Skeletal muscle satellite cell (primary cell): Measurements from ENCODE around the gene UBA52.
"Not testable (repeated sequence)": the region's sequence is repeated elsewhere in the genome, so short reads cannot be mapped to it uniquely, and the experiment has no call there.

Source experiments
- H3K27me3 ChIP-seq: 2 replicates; pipeline ENCODE4 v1.7.0; 2013; ENCODE audit warnings: low read length; ENCODE audit not compliant: control insufficient read depth, insufficient read depth
- H3K36me3 ChIP-seq: 2 replicates; pipeline ENCODE4 v1.7.0; 2013; ENCODE audit warnings: mild to moderate bottlenecking, control low read depth, low read length; ENCODE audit not compliant: insufficient read depth
- H3K4me1 ChIP-seq: 2 replicates; pipeline ENCODE4 v1.7.0; 2013; ENCODE audit warnings: low read length; ENCODE audit not compliant: control insufficient read depth, insufficient read depth
- H3K4me2 ChIP-seq: 2 replicates; pipeline ENCODE4 v1.7.0; 2013; ENCODE audit warnings: mild to moderate bottlenecking, low read length
- H3K4me3 ChIP-seq: 2 replicates; pipeline ENCODE4 v1.7.0; 2013; ENCODE audit warnings: low read length
- H3K9ac ChIP-seq: 2 replicates; pipeline ENCODE4 v1.7.0; 2013; ENCODE audit warnings: mild to moderate bottlenecking, low read depth, low read length, moderate library complexity
- H3K9me3 ChIP-seq: replicated peaks from 2 replicates; pipeline ENCODE4 v1.7.0; 2013; ENCODE audit warnings: mild to moderate bottlenecking, control low read depth, low read length

Gene UBA52

GRCh38 chr19:18588611-18589379, 17.1 kb downstream of the UBA52 start, which contains the start of gene REX1BD:
Gene REX1BD, plus strand, starts transcription at chr19:18588798. Its CDS starts 4 bp downstream, at chr19:18588802.
- peak within 1 kb of the TSS; percentile 100 for H3K4me2 ChIP-seq
- H3K4me1 ChIP-seq = peaks cover 18% of the 10 kb centered on the region
- H3K4me3 ChIP-seq = peak within 1 kb of the TSS; percentile 99
- no peaks in the 10 kb centered on the region for H3K36me3 ChIP-seq
- H3K9me3 ChIP-seq = no peaks in the 10 kb centered on the region
- H3K27me3 ChIP-seq = no peaks in the 10 kb centered on the region
- peak within 1 kb of the TSS; percentile 89 for H3K9ac ChIP-seq

- Histone ChIP-seq H3K4me2 (peak overlapping the region; percentile 100), H3K9ac (peak overlapping the region; percentile 89), H3K36me3 (no peaks in the 10 kb centered on the region), H3K4me1 (peaks cover 21% of the 10 kb centered on the region), H3K4me3 (peak overlapping the region; percentile 99), H3K27me3 (no peaks in the 10 kb centered on the region), H3K9me3 (no peaks in the 10 kb centered on the region)
Measured at GRCh38 chr19:18589380-18590272, 18.0 kb downstream of the UBA52 start.

GRCh38 chr19:18590273-18591272, 18.9 kb downstream of the UBA52 start:
- H3K9me3 ChIP-seq = no peaks in the 10 kb centered on the region
- peak overlapping the region; percentile 100 for H3K4me2 ChIP-seq
- H3K4me3 ChIP-seq = peak overlapping the region; percentile 99
- no peaks in the 10 kb centered on the region for H3K36me3 ChIP-seq
- H3K27me3 ChIP-seq = no peaks in the 10 kb centered on the region
- H3K4me1 ChIP-seq = peaks cover 24% of the 10 kb centered on the region
- H3K9ac ChIP-seq = peak overlapping the region; percentile 89

- Histone ChIP-seq H3K4me2 (no peak overlapping the region), H3K27me3 (no peaks in the 10 kb centered on the region), H3K4me1 (peaks cover 24% of the 10 kb centered on the region), H3K36me3 (no peaks in the 10 kb centered on the region), H3K9ac (no peak overlapping the region), H3K9me3 (no peaks in the 10 kb centered on the region), H3K4me3 (no peak overlapping the region)
Measured at GRCh38 chr19:18591735-18592385, 20.2 kb downstream of the UBA52 start.

- H3K27me3 ChIP-seq, H3K9ac ChIP-seq, H3K9me3 ChIP-seq, H3K4me3 ChIP-seq, H3K4me2 ChIP-seq, H3K36me3 ChIP-seq: not testable (repeated sequence)
- H3K4me1 ChIP-seq = peaks cover 23% of the 10 kb centered on the region
Measured at GRCh38 chr19:18592732-18593131, 21.1 kb downstream of the UBA52 start.

GRCh38 chr19:18593367-18594095, 21.9 kb downstream of the UBA52 start:
- H3K9ac ChIP-seq = no peak overlapping the region
- no peak overlapping the region for H3K4me3 ChIP-seq
- no peak overlapping the region for H3K4me2 ChIP-seq
- no peaks in the 10 kb centered on the region for H3K27me3 ChIP-seq
- no peaks in the 10 kb centered on the region for H3K9me3 ChIP-seq
- H3K36me3 ChIP-seq = no peaks in the 10 kb centered on the region
- peaks cover 15% of the 10 kb centered on the region for H3K4me1 ChIP-seq

GRCh38 chr19:18594096-18594823, 22.6 kb downstream of the UBA52 start:
- peak overlapping the region; percentile 10 for H3K9ac ChIP-seq

GRCh38 chr19:18594824-18595373, 23.2 kb downstream of the UBA52 start:
- Histone ChIP-seq H3K4me3 (peak overlapping the region; percentile 60), H3K36me3 (no peaks in the 10 kb centered on the region), H3K27me3 (no peaks in the 10 kb centered on the region), H3K4me2 (peak overlapping the region; percentile 79), H3K4me1 (peaks cover 10% of the 10 kb centered on the region), H3K9me3 (no peaks in the 10 kb centered on the region), H3K9ac (peak overlapping the region; percentile 10)

More at GRCh38 chr19:18594096-18594823, 22.6 kb downstream of the UBA52 start:
- no peaks in the 10 kb centered on the region for H3K36me3 ChIP-seq
- H3K27me3 ChIP-seq = no peaks in the 10 kb centered on the region
- peak overlapping the region; percentile 60 for H3K4me3 ChIP-seq
- H3K4me2 ChIP-seq = peak overlapping the region; percentile 79
- no peaks in the 10 kb centered on the region for H3K9me3 ChIP-seq
- H3K4me1 ChIP-seq = peaks cover 15% of the 10 kb centered on the region

GRCh38 chr19:18595475-18595874, 23.8 kb downstream of the UBA52 start:
- Histone ChIP-seq H3K27me3 (no peaks in the 10 kb centered on the region), H3K9ac (no peak overlapping the region), H3K36me3 (no peaks in the 10 kb centered on the region), H3K4me1 (peaks cover 6% of the 10 kb centered on the region), H3K9me3 (no peaks in the 10 kb centered on the region), H3K4me2 (no peak overlapping the region), H3K4me3 (no peak overlapping the region)
